Activated T-helper 2 cell treated with anti-CD3 and anti-CD28 coated beads, Interferon-gamma antibody, Interleukin-2, Interleukin-4, amounts not matched to agents 10 μg/mL and 5 μg/mL and 100 μg/mL, durations not matched to agents 14 hours and 24 hours and 36 hours (primary cell): Measurements from ENCODE around the gene CCDC88C. TPM values are rescaled to one million over a fixed set of nuclear protein-coding genes. Genes with fewer than 3 reads are reported as not detected.
A peak's percentile ranks its signal among the peaks of the same experiment; 100 is the strongest.

ENCODE experiments used
- DNase-seq: peaks from one replicate; pipeline ENCODE4 v3.0.0; 2021; ENCODE audit warnings: low spot score
- H3K27ac Mint-ChIP-seq: one replicate; pipeline ENCODE4 v1.8.0; 2021; ENCODE audit warnings: mixed read lengths
- H3K27me3 Mint-ChIP-seq: one replicate; pipeline ENCODE4 v1.8.0; 2021; ENCODE audit warnings: low read depth, mixed read lengths
- H3K36me3 Mint-ChIP-seq: one replicate; pipeline ENCODE4 v1.8.0; 2021; ENCODE audit warnings: low read depth, mixed read lengths
- H3K4me1 Mint-ChIP-seq: one replicate; pipeline ENCODE4 v1.8.0; 2021; ENCODE audit warnings: low read depth, mixed read lengths
- H3K4me3 Mint-ChIP-seq: one replicate; pipeline ENCODE4 v1.8.0; 2021; ENCODE audit warnings: low read depth, mild to moderate bottlenecking, moderate library complexity, mixed read lengths
- H3K9me3 Mint-ChIP-seq: one replicate; pipeline ENCODE4 v1.8.0; 2021; ENCODE audit warnings: mixed read lengths
- intact Hi-C: fragments of 100-400 bp; cut with micrococcal nuclease; formaldehyde crosslinking; loops from one replicate; pipeline ENCODE4 v1.15.1; 2023
- total RNA-seq: library from RNA; stranded (reverse); gene quantifications from 2 replicates; pipeline ENCODE4 v1.2.3, GENCODE V29; 2022

Gene CCDC88C
- total RNA-seq, 1 donor from 2014 or later = 95.3 TPM

DNA sequence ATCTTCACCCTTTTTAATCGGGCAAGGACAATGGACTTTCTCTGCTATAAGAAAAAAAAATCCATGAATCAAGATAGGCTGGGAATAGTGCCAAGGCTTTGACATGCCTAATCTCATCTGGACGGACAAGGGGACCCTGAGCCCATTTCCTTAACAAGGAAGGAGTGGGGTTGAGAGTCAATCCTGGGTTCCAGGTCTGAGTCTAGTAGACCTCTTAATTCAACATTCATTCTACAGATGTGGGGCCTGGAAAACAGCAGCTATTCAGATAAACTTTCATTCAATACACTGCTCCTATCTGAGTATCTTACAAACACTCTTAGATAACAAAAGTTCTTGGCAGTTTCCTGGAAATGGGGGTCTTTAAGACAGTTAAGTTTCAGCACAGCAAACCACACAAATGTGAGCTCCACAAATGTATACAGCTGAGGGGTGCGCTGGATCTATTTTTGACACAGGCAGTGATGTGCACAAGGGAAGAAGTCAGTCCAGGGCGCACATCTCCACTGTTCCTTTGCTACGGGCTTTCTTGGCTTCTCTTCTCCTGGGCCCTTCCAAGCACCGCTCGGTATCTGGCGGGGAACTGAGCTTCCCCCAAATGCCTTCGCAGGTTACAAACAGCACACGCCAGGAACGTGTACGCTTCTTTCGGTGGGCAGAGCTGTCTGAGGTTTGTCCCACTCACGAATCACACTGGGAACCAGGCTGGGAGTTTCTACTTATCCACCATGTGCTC is 90.9 kb downstream of the CCDC88C start:
- intact Hi-C loops = no loop called here
- H3K27me3 Mint-ChIP-seq = no peaks in the 10 kb centered on the region
- H3K9me3 Mint-ChIP-seq = no peaks in the 10 kb centered on the region
- no peak for DNase-seq
- H3K4me1 Mint-ChIP-seq = peaks cover 65% of the 10 kb centered on the region
- H3K27ac Mint-ChIP-seq = peak overlapping the region; percentile 99
- no peak overlapping the region for H3K4me3 Mint-ChIP-seq
- H3K36me3 Mint-ChIP-seq = peaks cover 79% of the 10 kb centered on the region

DNA sequence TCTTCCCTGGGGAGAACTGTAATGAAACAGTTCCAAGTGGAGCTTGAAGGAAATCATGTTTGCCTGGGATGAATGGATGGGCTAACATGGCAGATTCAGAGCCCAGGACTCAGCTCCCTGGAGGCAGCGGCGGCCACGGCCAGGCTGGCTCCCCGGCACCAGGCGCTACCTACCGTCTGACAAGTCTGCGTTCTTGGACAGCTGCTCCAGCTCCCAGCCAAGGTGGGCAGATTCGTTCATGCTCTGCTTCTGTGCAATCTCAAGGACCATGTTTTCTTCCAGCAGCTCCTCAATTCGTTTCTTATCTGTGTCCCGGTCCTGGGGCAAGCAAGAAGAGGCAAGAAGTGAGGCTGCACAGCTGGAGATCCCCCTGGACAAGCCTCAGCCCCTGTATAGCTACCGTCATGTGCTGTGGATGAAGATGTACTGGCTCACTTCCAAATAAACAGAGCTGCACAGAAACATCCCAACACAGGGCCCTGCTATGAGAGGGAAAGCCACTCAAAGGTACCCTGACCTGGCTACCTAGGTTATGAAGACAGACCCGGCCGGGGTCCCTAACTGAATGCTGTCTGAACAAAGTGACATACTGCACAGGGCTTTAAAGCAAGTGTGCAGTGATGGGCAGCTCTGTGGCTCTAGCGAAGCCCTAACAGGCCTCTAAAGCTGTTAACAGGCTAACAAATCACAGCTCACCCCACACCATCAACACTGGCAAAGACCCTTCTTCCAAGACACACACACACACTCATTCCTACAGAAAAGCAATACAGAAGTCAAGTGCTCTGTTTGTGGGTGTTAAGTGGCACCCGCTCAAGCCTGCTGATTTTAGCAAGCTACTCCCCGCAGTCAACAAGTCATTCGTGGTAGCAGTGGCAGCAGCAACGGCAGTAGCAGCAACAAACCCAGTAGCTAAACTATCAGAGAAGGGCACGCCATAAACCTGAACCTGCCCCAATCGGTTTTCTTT is 92.7 kb downstream of the CCDC88C start:
- peaks cover 74% of the 10 kb centered on the region for H3K36me3 Mint-ChIP-seq
- peak overlapping the region; percentile 19 for H3K4me3 Mint-ChIP-seq
- H3K27me3 Mint-ChIP-seq = no peaks in the 10 kb centered on the region
- H3K9me3 Mint-ChIP-seq = no peaks in the 10 kb centered on the region
- intact Hi-C loops = loop anchor here (1.0 to 5.0 kb wide), 3 partner anchors 24 to 547 kb away; no protein-coding TSS in a partner anchor
- peak overlapping the region; percentile 99 for H3K27ac Mint-ChIP-seq
- no peak for DNase-seq
- H3K4me1 Mint-ChIP-seq = peaks cover 47% of the 10 kb centered on the region

DNA sequence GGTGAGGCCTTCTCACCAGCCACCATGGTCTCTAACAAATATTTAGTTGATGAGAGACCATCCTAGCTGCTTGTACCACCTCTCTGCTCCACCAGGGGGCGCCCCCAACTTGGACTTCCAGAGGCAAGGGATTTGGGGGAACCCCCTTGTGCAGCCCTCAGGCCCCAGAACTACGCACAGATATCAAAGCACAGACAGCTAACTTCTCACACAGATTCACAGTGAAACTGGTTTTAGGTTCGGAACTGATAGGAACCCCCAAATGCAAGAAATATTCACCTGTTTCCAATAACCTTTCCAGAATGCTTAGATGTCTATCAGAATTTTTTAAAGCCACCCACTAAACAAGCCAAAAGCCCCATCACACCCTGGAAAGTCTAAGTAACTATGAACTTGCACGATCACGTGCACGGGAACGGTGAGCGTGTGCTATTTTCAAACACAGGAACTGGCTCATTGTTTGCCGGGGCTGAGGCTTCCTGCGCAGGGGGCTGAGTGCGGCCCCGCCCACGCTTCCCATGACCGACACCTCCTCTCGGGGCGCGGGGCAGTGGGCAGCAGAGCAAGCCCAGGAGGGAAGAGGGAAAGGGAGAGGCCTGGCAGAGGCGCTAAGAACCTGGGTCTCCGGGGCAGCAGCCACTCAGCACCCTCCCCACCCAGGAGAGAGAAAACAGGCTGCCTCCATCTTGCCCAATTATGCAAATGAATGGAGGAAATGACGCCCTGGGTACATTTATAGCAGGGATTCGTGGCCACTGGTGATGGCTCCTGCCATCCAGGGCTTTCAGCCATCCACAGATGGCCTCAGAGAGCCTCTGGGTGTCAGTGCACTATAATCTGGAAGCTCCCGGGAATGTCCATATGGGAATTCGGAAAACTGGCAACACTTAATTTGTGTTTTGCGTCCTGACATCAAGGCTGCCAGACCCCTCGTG is 93.7 kb downstream of the CCDC88C start:
- H3K9me3 Mint-ChIP-seq = no peaks in the 10 kb centered on the region
- H3K36me3 Mint-ChIP-seq = peaks cover 81% of the 10 kb centered on the region
- H3K4me1 Mint-ChIP-seq = peaks cover 47% of the 10 kb centered on the region
- peak overlapping the region; percentile 99 for H3K27ac Mint-ChIP-seq
- no peaks in the 10 kb centered on the region for H3K27me3 Mint-ChIP-seq
- DNase-seq = peak; percentile 84
- peak overlapping the region; percentile 75 for H3K4me3 Mint-ChIP-seq
- intact Hi-C loops = loop anchor here (1.0 to 5.0 kb wide), 5 partner anchors 25 to 548 kb away; partner anchors contain the start of gene PPP4R3A

DNA sequence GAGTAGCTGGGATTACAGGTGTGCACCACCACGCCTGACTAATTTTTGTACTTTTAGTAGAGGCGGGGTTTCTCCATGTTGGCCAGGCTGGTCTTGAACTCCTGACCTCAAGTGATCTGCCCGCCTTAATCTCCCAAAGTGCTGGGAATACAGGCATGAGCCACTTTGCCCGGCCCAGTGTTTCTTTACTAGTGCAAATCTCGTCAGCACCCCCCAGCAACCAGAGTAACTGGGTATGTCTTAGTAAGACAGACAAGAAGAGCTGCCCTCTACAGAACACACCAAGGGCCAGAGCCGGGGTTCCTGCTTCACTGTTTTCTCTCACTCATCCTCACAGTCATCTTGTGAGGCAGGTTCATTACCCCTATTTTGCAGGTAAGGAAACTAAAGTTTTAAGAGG is 94.6 kb downstream of the CCDC88C start:
- Mint-ChIP-seq H3K4me3 (no peak overlapping the region), H3K27me3 (no peaks in the 10 kb centered on the region), H3K9me3 (no peaks in the 10 kb centered on the region), H3K4me1 (peaks cover 51% of the 10 kb centered on the region), H3K27ac (peak overlapping the region; percentile 99), H3K36me3 (peaks cover 83% of the 10 kb centered on the region)
- no peak for DNase-seq
- intact Hi-C loops = loop anchor here (1.0 to 5.0 kb wide), 3 partner anchors 95 to 549 kb away; partner anchors contain the start of gene PPP4R3A

DNA sequence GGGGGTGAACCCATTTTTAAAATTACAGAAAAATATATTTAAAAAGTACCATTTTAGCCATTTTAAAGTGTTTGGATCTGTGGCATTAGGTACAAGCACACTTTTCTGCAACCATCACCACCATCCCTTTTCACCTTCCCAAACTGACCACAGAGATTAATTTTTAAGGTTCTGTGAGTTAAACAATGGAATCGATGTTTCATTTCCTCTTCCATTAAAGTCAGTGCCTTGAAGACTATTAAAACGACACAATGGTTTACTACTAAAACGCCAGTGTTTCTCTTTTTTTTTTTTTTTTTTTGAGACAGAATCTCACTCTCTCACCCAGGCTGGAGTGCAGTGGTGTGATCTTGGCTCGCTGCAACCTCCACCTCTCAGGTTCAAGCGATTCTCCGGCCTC is 95.0 kb downstream of the CCDC88C start:
- no peak overlapping the region for H3K4me3 Mint-ChIP-seq
- intact Hi-C loops = loop anchor here (1.0 to 5.0 kb wide), 3 partner anchors 96 to 550 kb away; partner anchors contain the start of gene PPP4R3A
- H3K4me1 Mint-ChIP-seq = peaks cover 54% of the 10 kb centered on the region
- H3K27me3 Mint-ChIP-seq = no peaks in the 10 kb centered on the region
- H3K9me3 Mint-ChIP-seq = no peaks in the 10 kb centered on the region
- H3K27ac Mint-ChIP-seq = no peak overlapping the region
- peaks cover 83% of the 10 kb centered on the region for H3K36me3 Mint-ChIP-seq
- DNase-seq = no peak

DNA sequence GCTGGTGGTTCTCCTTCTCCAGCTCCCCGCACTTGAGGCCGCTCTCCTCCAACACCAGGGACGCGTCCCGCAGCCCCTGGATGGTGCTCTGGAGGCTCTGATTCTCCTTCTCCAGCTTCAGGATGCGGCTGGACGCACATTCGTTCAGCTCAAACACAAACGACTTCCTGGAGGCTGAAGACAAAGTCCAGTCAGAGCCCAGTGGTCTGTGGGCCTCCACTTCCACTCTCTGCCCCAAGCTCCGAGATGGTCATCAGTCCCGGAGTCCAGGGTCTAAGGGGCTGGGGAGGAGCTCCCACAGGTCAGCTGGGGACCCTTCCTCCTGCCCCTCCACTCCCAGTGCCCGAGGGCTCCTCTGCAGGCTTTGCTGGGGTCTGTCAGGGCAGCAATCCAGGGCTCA is 96.5 kb downstream of the CCDC88C start:
- Mint-ChIP-seq H3K4me1 (peaks cover 58% of the 10 kb centered on the region), H3K9me3 (no peaks in the 10 kb centered on the region), H3K4me3 (no peak overlapping the region), H3K27ac (no peak overlapping the region), H3K27me3 (no peaks in the 10 kb centered on the region), H3K36me3 (peaks cover 83% of the 10 kb centered on the region)
- DNase-seq = no peak
- intact Hi-C loops = loop anchor here (5.0 kb wide), 1 partner anchor 551 kb away; no protein-coding TSS in a partner anchor

DNA sequence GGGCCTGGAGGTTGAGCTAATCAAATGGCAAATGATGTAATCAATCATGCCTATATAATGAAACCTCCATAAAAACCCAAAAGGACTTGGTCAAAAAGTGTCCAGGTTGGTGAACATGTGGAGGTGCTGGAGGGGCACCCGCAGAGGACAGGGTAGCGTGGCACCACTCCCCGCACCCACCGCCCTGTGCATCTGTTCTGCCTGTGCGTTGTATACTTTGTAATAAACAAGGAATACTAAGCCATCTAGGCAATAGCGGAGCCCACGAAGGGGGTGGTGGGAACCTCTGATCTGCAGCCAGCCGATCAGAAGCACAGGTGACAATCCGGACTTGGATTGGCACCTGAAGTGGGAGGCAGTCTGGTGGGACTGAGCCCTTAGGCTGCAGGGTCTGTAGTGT is 97.4 kb downstream of the CCDC88C start:
- Mint-ChIP-seq H3K4me1 (peaks cover 58% of the 10 kb centered on the region), H3K27ac (no peak overlapping the region), H3K27me3 (no peaks in the 10 kb centered on the region), H3K9me3 (no peaks in the 10 kb centered on the region), H3K36me3 (peaks cover 83% of the 10 kb centered on the region), H3K4me3 (no peak overlapping the region)
- intact Hi-C loops = loop anchor here (5.0 kb wide), 1 partner anchor 552 kb away; no protein-coding TSS in a partner anchor
- no peak for DNase-seq

DNA sequence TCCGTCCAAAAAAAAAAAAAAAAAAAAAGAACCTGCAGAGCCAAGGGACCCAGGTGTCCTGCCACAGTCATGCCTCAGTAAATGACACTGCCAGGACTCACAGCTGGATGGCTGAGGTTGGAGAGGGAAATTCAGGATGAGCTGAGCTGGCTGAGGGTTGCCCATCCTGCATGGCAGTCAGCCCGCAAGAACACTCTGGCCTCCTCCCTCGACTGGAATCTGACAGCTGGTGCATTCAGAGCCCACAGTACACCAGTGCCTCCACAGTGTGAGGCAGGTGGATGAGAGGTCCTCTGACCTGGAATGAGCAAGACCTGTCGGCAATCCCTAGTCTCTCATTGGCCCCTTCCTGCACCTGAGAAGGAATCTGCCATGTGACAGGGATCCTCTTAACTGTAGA is 98.7 kb downstream of the CCDC88C start:
- Mint-ChIP-seq H3K4me3 (no peak overlapping the region), H3K27me3 (no peaks in the 10 kb centered on the region), H3K36me3 (peaks cover 80% of the 10 kb centered on the region), H3K9me3 (no peaks in the 10 kb centered on the region), H3K27ac (no peak overlapping the region), H3K4me1 (peaks cover 52% of the 10 kb centered on the region)
- no peak for DNase-seq
- intact Hi-C loops = loop anchor here (5.0 kb wide), 1 partner anchor 92 kb away; no protein-coding TSS in a partner anchor

DNA sequence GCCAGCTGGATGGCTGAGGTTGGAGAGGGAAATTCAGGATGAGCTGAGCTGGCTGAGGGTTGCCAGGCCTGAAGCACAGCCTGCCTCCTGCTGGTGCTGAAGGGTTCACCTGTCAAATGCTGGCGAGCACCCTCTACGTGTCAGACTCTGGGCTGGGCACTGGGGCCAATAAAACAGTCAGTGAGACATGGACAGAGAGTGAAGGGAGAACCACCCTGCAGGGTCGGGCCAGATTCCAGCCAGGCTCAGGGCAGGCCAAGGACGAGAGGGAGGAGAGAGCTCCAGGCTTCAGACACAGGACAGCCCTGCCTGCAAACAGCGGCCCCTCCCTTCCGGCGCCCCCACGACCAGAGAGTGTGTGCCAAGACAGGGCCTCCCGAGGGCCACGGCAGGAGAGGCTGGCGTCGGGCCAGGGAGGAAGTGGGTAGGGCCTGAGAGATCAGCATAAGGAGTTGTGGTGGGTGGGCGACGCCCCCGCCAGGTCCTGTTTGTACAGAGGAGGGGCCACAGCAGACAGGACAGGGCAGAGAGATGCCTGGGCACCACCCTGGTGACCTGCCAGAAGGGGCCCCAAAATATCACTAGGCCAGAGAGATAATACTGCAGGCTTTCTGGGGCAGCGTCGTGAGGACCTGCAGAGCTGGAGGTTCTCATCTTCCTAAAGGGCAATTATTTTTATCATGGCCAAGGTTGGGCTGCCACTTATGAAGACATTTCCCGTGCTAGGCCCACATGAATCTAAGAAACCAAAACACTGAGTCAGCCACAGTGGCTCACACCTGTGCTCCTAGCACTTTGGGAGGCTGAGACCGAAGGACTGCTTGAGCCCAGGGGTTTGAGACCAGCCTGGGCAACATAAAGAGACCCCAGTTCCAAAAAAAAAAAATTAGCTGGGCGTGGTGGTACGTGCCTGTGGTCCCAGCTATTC is 100.0 kb downstream of the CCDC88C start:
- DNase-seq = peak; percentile 69
- intact Hi-C loops = loop anchor here (5.0 kb wide), 1 partner anchor 90 kb away; no protein-coding TSS in a partner anchor
- H3K4me3 Mint-ChIP-seq = peak overlapping the region; percentile 54
- no peaks in the 10 kb centered on the region for H3K9me3 Mint-ChIP-seq
- peak overlapping the region; percentile 98 for H3K27ac Mint-ChIP-seq
- peaks cover 55% of the 10 kb centered on the region for H3K4me1 Mint-ChIP-seq
- no peaks in the 10 kb centered on the region for H3K27me3 Mint-ChIP-seq
- H3K36me3 Mint-ChIP-seq = peaks cover 80% of the 10 kb centered on the region

DNA sequence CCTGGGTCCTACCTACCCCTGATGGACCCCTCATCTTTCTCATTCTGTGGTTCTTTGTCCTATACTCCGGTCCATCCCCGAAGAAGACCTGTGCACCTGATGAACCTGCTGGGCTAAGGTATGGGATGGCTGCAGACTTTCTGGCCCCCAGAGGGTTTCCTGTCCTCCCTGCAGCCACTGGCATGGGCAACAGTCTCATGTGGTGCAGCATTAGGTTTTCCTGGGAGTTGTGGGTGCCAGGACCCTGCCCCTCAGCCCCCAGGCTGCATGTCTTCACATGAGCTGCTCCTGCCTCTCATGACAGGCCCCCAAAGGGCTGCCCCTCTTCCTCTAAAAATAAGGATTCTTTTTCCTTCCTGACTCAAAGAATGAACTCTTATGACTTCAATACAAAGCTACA is 100.9 kb downstream of the CCDC88C start:
- intact Hi-C loops = loop anchor here (1.0 to 5.0 kb wide), 3 partner anchors 14 to 100 kb away; no protein-coding TSS in a partner anchor

DNA sequence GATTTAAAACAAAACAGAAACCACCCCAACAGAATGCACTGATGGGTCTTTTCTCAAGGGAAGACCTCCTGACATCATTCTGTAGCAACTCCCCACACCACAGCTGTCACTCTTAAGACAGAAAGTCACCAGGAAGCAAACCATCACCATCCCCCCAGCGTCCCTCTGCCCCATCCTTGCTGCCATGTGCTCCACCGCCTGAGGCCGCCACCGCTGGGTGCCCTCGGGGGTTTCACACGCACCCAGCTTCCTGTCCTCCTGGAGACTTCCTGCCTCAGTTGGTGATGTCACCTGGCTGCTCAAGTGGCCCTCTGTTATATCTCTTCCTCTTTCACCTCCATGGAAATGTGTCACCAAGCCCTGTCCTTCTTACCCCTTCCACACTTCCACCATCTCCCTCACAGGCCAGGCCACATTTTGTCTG is 101.8 kb downstream of the CCDC88C start:
- peak overlapping the region; percentile 98 for H3K27ac Mint-ChIP-seq
- H3K27me3 Mint-ChIP-seq = no peaks in the 10 kb centered on the region
- intact Hi-C loops = loop anchor here (1.0 to 5.0 kb wide), 3 partner anchors 14 to 100 kb away; no protein-coding TSS in a partner anchor
- peaks cover 64% of the 10 kb centered on the region for H3K4me1 Mint-ChIP-seq
- DNase-seq = peak; percentile 88
- no peaks in the 10 kb centered on the region for H3K9me3 Mint-ChIP-seq
- H3K4me3 Mint-ChIP-seq = peak overlapping the region; percentile 75
- peaks cover 81% of the 10 kb centered on the region for H3K36me3 Mint-ChIP-seq

More for the DNA sequence above, 100.9 kb downstream of the CCDC88C start:
- DNase-seq = no peak
- H3K4me3 Mint-ChIP-seq = peak overlapping the region; percentile 54
- H3K27me3 Mint-ChIP-seq = no peaks in the 10 kb centered on the region
- H3K27ac Mint-ChIP-seq = peak overlapping the region; percentile 98
- peaks cover 56% of the 10 kb centered on the region for H3K4me1 Mint-ChIP-seq
- H3K9me3 Mint-ChIP-seq = no peaks in the 10 kb centered on the region
- peaks cover 76% of the 10 kb centered on the region for H3K36me3 Mint-ChIP-seq
